Measurements from ENCODE around the gene TMSB10. TPM values are rescaled to one million over a fixed set of nuclear protein-coding genes. Genes with fewer than 3 reads are reported as not detected.
A peak's percentile ranks its signal among the peaks of the same experiment; 100 is the strongest.

The TMSB10 gene
- total RNA-seq, 1 donor from 2014 or later = 2,521 TPM

DNA sequence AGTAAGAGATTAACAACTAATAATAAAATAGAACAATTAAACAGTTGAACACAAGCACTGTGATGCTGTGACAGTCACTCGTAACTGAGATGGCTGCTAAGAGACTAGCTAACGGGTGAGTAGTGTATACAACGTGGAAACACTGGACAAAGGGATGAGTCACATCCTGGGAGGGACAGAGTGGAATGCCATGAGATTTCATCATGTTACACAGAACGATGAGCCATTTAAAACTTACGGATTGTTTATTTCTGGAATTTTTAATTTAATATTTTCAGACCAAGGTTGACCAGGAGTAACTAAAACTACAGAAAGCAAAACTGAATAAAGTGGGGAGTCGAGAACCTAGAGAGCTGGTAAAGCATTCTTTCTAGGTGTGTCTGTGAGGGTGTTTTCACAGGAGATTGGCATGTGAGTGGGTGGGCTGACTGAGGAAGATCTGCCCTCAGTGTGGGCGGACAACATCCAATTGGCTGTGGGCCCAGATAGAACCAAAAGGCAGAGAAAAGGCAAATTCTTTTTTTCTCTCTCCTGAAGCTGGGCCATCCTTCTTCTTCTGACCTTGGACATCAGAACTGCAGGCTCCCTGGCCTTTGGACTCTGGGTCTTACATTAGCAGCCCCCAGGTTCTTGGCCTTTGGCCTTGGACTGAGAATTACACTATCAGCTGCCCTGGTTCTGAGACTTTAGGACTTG, 14.6 kb downstream of the TMSB10 start:
- peak overlapping the region; percentile 98 for H3K27ac Mint-ChIP-seq (ENCODE audit: unreplicated experiment)

GRCh38 chr2:84923009-84923408, 17.6 kb downstream of the TMSB10 start:
- Mint-ChIP-seq H3K4me1 (ENCODE audit: low read depth) (peaks cover 40% of the 10 kb centered on the region), H3K4me3 (ENCODE audit: unreplicated experiment) (no peak overlapping the region), H3K27ac (ENCODE audit: unreplicated experiment) (no peak overlapping the region), H3K9me3 (ENCODE audit: low read depth) (no peaks in the 10 kb centered on the region), H3K27me3 (ENCODE audit: low read depth) (no peaks in the 10 kb centered on the region), H3K36me3 (ENCODE audit: low read depth) (no peaks in the 10 kb centered on the region)
- no peak for DNase-seq (ENCODE audit: low spot score)
- TF ChIP-seq, protein P1, sequence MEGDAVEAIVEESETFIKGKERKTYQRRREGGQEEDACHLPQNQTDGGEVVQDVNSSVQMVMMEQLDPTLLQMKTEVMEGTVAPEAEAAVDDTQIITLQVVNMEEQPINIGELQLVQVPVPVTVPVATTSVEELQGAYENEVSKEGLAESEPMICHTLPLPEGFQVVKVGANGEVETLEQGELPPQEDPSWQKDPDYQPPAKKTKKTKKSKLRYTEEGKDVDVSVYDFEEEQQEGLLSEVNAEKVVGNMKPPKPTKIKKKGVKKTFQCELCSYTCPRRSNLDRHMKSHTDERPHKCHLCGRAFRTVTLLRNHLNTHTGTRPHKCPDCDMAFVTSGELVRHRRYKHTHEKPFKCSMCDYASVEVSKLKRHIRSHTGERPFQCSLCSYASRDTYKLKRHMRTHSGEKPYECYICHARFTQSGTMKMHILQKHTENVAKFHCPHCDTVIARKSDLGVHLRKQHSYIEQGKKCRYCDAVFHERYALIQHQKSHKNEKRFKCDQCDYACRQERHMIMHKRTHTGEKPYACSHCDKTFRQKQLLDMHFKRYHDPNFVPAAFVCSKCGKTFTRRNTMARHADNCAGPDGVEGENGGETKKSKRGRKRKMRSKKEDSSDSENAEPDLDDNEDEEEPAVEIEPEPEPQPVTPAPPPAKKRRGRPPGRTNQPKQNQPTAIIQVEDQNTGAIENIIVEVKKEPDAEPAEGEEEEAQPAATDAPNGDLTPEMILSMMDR (IDR thresholded peaks at IDR 0.05) = no peak

More for the DNA sequence above, 14.6 kb downstream of the TMSB10 start:
- H3K27me3 Mint-ChIP-seq (ENCODE audit: low read depth) = no peaks in the 10 kb centered on the region
- no peaks in the 10 kb centered on the region for H3K36me3 Mint-ChIP-seq (ENCODE audit: low read depth)
- DNase-seq (ENCODE audit: low spot score) = no peak
- H3K9me3 Mint-ChIP-seq (ENCODE audit: low read depth) = no peaks in the 10 kb centered on the region
- TF ChIP-seq, protein P1 (IDR thresholded peaks at IDR 0.05) = no peak
- H3K4me3 Mint-ChIP-seq (ENCODE audit: unreplicated experiment) = peak overlapping the region; percentile 59
- H3K4me1 Mint-ChIP-seq (ENCODE audit: low read depth) = peaks cover 16% of the 10 kb centered on the region

GRCh38 chr2:84924173-84925106, 19.0 kb downstream of the TMSB10 start:
- no peak overlapping the region for H3K27ac Mint-ChIP-seq (ENCODE audit: unreplicated experiment)

DNA sequence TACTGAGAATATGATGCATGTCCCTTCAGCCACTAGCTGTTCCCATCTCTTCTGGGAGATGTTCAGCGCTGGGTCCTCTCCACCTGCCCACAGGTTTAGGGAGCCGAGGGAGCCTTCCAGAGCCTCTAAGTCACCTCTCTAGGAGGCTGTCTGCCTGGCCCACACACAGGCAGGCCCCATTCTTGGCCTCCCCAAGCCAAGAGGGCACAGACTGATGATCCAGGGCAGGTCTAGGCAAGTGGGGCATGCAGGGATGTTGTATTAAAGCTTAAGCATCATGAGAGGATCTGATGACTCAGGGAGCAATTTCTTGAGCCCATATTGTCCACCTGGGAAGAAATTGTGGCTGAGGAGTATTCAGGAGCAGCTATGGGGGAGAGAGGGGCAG, 19.9 kb downstream of the TMSB10 start:
- H3K9me3 Mint-ChIP-seq (ENCODE audit: low read depth) = no peaks in the 10 kb centered on the region
- H3K36me3 Mint-ChIP-seq (ENCODE audit: low read depth) = no peaks in the 10 kb centered on the region
- peak overlapping the region; percentile 92 for H3K4me3 Mint-ChIP-seq (ENCODE audit: unreplicated experiment)
- DNase-seq (ENCODE audit: low spot score) = no peak
- peaks cover 28% of the 10 kb centered on the region for H3K4me1 Mint-ChIP-seq (ENCODE audit: low read depth)
- TF ChIP-seq, protein P1 (IDR thresholded peaks at IDR 0.05) = no peak
- no peaks in the 10 kb centered on the region for H3K27me3 Mint-ChIP-seq (ENCODE audit: low read depth)
- peak overlapping the region; percentile 54 for H3K27ac Mint-ChIP-seq (ENCODE audit: unreplicated experiment)

More at GRCh38 chr2:84924173-84925106, 19.0 kb downstream of the TMSB10 start:
- Mint-ChIP-seq H3K9me3 (ENCODE audit: low read depth) (no peaks in the 10 kb centered on the region), H3K4me1 (ENCODE audit: low read depth) (peaks cover 37% of the 10 kb centered on the region), H3K4me3 (ENCODE audit: unreplicated experiment) (no peak overlapping the region), H3K36me3 (ENCODE audit: low read depth) (no peaks in the 10 kb centered on the region), H3K27me3 (ENCODE audit: low read depth) (no peaks in the 10 kb centered on the region)
- DNase-seq (ENCODE audit: low spot score) = no peak
- TF ChIP-seq, protein P1 (IDR thresholded peaks at IDR 0.05) = no peak

DNA sequence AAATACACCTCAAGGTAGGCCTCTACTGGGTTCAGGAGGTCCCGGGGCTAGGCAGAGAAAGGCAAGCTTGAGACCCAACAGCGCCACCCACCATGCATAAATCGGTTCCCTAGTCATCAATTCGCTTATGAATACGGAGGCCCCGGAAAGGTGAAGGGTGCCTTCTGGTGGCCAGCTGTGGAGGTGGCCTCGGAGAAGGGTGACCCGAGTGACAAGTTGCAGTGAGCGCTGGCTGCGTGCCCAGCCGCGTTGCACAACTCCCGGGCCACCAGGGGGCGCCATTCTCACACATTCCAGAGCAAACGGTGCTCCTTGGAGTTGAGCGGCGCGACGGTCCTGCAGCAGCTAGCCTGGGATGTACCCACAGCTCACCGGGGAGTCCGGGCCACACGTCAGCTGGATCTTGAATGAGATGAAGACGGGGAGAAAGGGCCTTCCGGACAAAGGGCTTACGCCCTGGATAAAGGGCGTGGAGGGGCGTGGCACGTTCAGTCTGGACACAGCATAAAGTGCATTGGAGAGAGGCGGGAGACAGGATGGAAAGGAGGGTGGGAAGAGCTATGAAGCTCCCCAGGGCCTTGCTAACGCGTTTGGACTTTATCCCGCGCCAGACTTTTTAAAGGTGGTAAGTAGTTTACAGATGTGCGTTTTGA, 20.4 kb downstream of the TMSB10 start:
- DNase-seq (ENCODE audit: low spot score) = peak; percentile 95
- H3K4me3 Mint-ChIP-seq (ENCODE audit: unreplicated experiment) = peak overlapping the region; percentile 92
- no peaks in the 10 kb centered on the region for H3K27me3 Mint-ChIP-seq (ENCODE audit: low read depth)
- no peaks in the 10 kb centered on the region for H3K36me3 Mint-ChIP-seq (ENCODE audit: low read depth)
- peaks cover 24% of the 10 kb centered on the region for H3K4me1 Mint-ChIP-seq (ENCODE audit: low read depth)
- H3K27ac Mint-ChIP-seq (ENCODE audit: unreplicated experiment) = peak overlapping the region; percentile 95
- TF ChIP-seq, protein P1 (IDR thresholded peaks at IDR 0.05) = peak; percentile 100
- no peaks in the 10 kb centered on the region for H3K9me3 Mint-ChIP-seq (ENCODE audit: low read depth)
